CD14-positive monocyte (primary cell): ENCODE results near the gene PEMT. TPM values are rescaled to one million over a fixed set of nuclear protein-coding genes. Genes with fewer than 3 reads are reported as not detected.

Experiments used
- DNase-seq, 3 donors: peaks; one replicate each; pipeline ENCODE4 v3.0.0-alpha.2; 2011 to 2022
- H2AFZ ChIP-seq: 2 replicates; pipeline ENCODE4 v1.6.0; 2012; ENCODE audit warnings: mild to moderate bottlenecking, low read depth, low read length, inconsistent platforms; ENCODE audit not compliant: insufficient read depth, poor library complexity, severe bottlenecking
- H3K27ac ChIP-seq, 2 donors: 1 replicate in 1 of 2; 2 replicates in 1 of 2; pipeline ENCODE4 v1.5.1; 2012 to 2013; ENCODE audit warnings: low read length in 2 of 2, control low read depth in 1 of 2, inconsistent platforms in 1 of 2, low read depth in 1 of 2, mild to moderate bottlenecking in 1 of 2
- H3K27me3 ChIP-seq, 2 donors: one replicate each; pipeline versions ENCODE4 v1.6.0 to v1.6.1; 2011 to 2013; ENCODE audit warnings: low read length in 2 of 2; ENCODE audit not compliant: control insufficient read depth in 2 of 2, insufficient read depth in 2 of 2
- H3K36me3 ChIP-seq, 2 donors: replicated peaks in 1 of 2; 1 replicate in 1 of 2; 2 replicates in 1 of 2; pipeline versions ENCODE4 v1.5.1 to v1.6.1; 2012 to 2013; ENCODE audit warnings: low read length in 2 of 2, control low read depth in 1 of 2, inconsistent platforms in 1 of 2, mild to moderate bottlenecking in 1 of 2; ENCODE audit not compliant: insufficient read depth in 2 of 2, control insufficient read depth in 1 of 2
- H3K4me1 ChIP-seq, 2 donors: 1 replicate in 1 of 2; 2 replicates in 1 of 2; pipeline versions ENCODE4 v1.5.1 to v1.6.1; 2012 to 2013; ENCODE audit warnings: low read length in 2 of 2, control low read depth in 1 of 2, inconsistent platforms in 1 of 2, mild to moderate bottlenecking in 1 of 2, moderate library complexity in 1 of 2; ENCODE audit not compliant: insufficient read depth in 2 of 2, control insufficient read depth in 1 of 2
- H3K4me2 ChIP-seq: replicated peaks from 2 replicates; pipeline ENCODE3; 2012; ENCODE audit warnings: low read length, moderate library complexity, mild to moderate bottlenecking; ENCODE audit not compliant: poor library complexity, severe bottlenecking; ENCODE audit errors: extremely low read depth
- H3K4me3 ChIP-seq, 3 experiments: fragments of 200-600 bp in 1 of 3; sonication (generic) in 1 of 3; replicated peaks in 1 of 3; 1 replicate in 2 of 3; 2 replicates in 1 of 3; pipeline ENCODE4 v1.5.1; 2011 to 2013; ENCODE audit warnings: low read length in 3 of 3, mild to moderate bottlenecking in 3 of 3, control low read depth in 2 of 3, low read depth in 2 of 3, inconsistent platforms in 1 of 3, moderate library complexity in 1 of 3
- H3K79me2 ChIP-seq: 2 replicates; pipeline ENCODE4 v1.6.0; 2012; ENCODE audit warnings: mild to moderate bottlenecking, control low read depth, inconsistent platforms, low read length, moderate library complexity; ENCODE audit not compliant: insufficient read depth
- H3K9ac ChIP-seq: 2 replicates; pipeline ENCODE4 v1.6.0; 2017; ENCODE audit warnings: low read length, mild to moderate bottlenecking; ENCODE audit not compliant: insufficient read depth, poor library complexity, severe bottlenecking
- H3K9me3 ChIP-seq, 2 donors: replicated peaks in 1 of 2; 1 replicate in 1 of 2; 2 replicates in 1 of 2; pipeline versions ENCODE4 v1.5.1 to v1.6.1; 2012 to 2013; ENCODE audit warnings: low read length in 2 of 2, control low read depth in 1 of 2; ENCODE audit not compliant: control insufficient read depth in 1 of 2, insufficient read depth in 1 of 2
- H4K20me1 ChIP-seq: 2 replicates; pipeline ENCODE4 v1.6.0; 2012; ENCODE audit warnings: mild to moderate bottlenecking, low read length, control low read depth, moderate library complexity; ENCODE audit not compliant: insufficient read depth
- H3K27ac Mint-ChIP-seq, 7 donors: one replicate each; pipeline ENCODE4 v1.8.0; 2020; ENCODE audit warnings: mild to moderate bottlenecking in 7 of 7, mixed read lengths in 7 of 7, moderate library complexity in 6 of 7, inconsistent platforms in 2 of 7
- H3K27me3 Mint-ChIP-seq, 3 donors: one replicate each; pipeline ENCODE4 v1.8.0; 2021 to 2022; ENCODE audit warnings: low read depth in 3 of 3, mild to moderate bottlenecking in 3 of 3, mixed read lengths in 3 of 3, moderate library complexity in 3 of 3, inconsistent platforms in 1 of 3
- H3K36me3 Mint-ChIP-seq, 2 donors: one replicate each; pipeline ENCODE4 v1.8.0; 2020; ENCODE audit warnings: mixed read lengths in 2 of 2, inconsistent platforms in 1 of 2, mild to moderate bottlenecking in 1 of 2
- H3K4me1 Mint-ChIP-seq: one replicate; pipeline ENCODE4 v1.8.0; 2020; ENCODE audit warnings: mild to moderate bottlenecking, mixed read lengths
- H3K4me3 Mint-ChIP-seq, 2 donors: one replicate each; pipeline ENCODE4 v1.8.0; 2020; ENCODE audit warnings: mild to moderate bottlenecking in 2 of 2, mixed read lengths in 2 of 2, moderate library complexity in 1 of 2
- H3K9me3 Mint-ChIP-seq, 7 donors: one replicate each; pipeline ENCODE4 v1.8.0; 2020 to 2022; ENCODE audit warnings: mixed read lengths in 7 of 7, mild to moderate bottlenecking in 6 of 7, moderate library complexity in 6 of 7, inconsistent platforms in 2 of 7
- CTCF ChIP-seq: fragments of 200-600 bp; IDR thresholded peaks from one replicate; pipeline ENCODE4 v1.8.0; 2022; ENCODE audit warnings: antibody characterized with exemption, mild to moderate bottlenecking
- WGBS: methylation state at CpG from one replicate; pipeline ENCODE4 v1.1.5; 2013; ENCODE audit warnings: missing lambda C conversion rate; ENCODE audit not compliant: insufficient coverage; 5-methylcytosine and 5-hydroxymethylcytosine counted together
- intact Hi-C, 2 donors: fragments of 100-400 bp; cut with micrococcal nuclease; formaldehyde crosslinking; loops; one replicate each; pipeline versions ENCODE4 v1.15.0 to v1.15.1; 2023
- polyA plus RNA-seq, 3 donors: library from polyadenylated mRNA; depleted of rRNA in 1 of 3; unstranded in 2 of 3; stranded (reverse) in 1 of 3; fragments of 300-500 nt in 2 of 3; fragments of >200 nt in 1 of 3; fragmentation: Illumina TruSeq in 2 of 3; gene quantifications; 1 replicate in 2 of 3; 2 replicates in 1 of 3; pipeline ENCODE4 v1.2.3, GENCODE V29; 2012 to 2021

Gene PEMT
- polyA plus RNA-seq, 3 donors = 26.7 to 41.0 (median 38.4) TPM

DNA sequence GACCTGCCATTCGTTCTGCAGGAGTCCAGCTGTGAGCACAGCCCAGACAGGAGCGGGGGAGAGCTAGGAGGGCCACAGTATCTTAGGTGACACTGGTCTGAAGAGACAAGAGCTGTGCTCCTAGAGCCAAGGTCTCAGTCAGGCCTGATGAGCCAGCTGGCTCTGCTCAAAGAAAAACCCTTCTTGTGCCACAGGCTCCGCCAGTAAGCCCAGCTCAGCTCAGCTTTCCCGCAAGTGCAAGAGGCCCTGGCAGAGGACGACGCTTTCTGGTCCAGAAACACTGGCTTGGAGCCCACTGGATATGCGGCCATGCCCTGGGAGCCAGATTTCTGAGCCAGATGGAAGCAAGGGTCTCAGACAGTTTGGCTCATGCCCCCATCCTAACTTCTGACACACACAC is 23.9 kb downstream of the PEMT start:
- H3K27ac Mint-ChIP-seq = no peak overlapping the region
- Histone ChIP-seq H3K27ac (no peak overlapping the region), H3K4me1 (no peaks in the 10 kb centered on the region)

DNA sequence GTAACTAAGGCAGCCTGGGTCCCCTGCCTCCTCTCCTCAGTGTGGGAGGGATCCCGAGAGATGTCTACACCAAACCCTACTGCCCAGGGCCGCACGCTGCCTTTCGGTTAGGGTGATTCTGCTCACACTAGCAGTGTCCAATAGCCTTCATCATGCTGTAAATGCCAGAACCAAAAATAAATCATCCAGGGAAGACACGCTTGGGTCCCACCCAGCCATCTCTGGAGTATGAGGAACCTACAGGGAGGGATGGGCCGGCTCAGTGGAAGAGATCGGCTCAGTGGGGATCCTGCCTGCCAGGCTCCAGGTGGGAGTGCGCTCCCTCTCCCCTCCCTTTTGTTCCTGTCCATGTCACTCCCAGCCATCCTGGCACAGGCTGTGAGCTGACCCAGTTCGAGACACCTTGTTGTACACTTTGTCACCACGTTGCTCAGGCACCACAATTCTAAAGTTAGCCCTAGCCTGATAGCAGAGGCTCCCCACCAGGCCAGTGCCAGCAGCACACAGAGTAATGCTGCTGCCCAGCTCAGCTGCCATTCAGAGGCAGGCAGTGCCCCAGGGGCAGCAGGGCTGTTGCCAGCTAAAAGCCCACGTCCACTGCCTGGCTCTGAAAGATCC is 24.5 kb downstream of the PEMT start:
- H3K36me3 ChIP-seq = no peaks in the 10 kb centered on the region
- Mint-ChIP-seq H3K27me3 (no peaks in the 10 kb centered on the region), H3K4me3 (no peak overlapping the region), H3K9me3 (no peaks in the 10 kb centered on the region), H3K4me1 (no peaks in the 10 kb centered on the region), H3K27ac (peak overlapping the region in 1 of 7 donors; percentile 10), H3K36me3 (peaks cover 2 to 4% of the 10 kb centered on the region in 2 donors)
- no peaks in the 10 kb centered on the region for H3K79me2 ChIP-seq
- no peak for DNase-seq
- H4K20me1 ChIP-seq = no peaks in the 10 kb centered on the region
- H3K9ac ChIP-seq = no peak overlapping the region
- no peaks in the 10 kb centered on the region for H3K9me3 ChIP-seq
- intact Hi-C loops = loop anchor here in 1 of 2 donors (5.0 kb wide), 1 partner anchor 70 kb away; the partner anchor contains the start of gene RASD1
- H2AFZ ChIP-seq = no peak overlapping the region
- H3K27me3 ChIP-seq = no peaks in the 10 kb centered on the region
- no peak for TF ChIP-seq CTCF
- no peak overlapping the region for H3K4me2 ChIP-seq
- H3K4me1 ChIP-seq = peaks cover 0 to 5% of the 10 kb centered on the region in 2 donors
- WGBS = 91% methylated on average over 6 of the region's 11 CpGs
- no peak overlapping the region for H3K4me3 ChIP-seq
- no peak overlapping the region for H3K27ac ChIP-seq

More for the DNA sequence above, 23.9 kb downstream of the PEMT start:
- Mint-ChIP-seq H3K9me3 (no peaks in the 10 kb centered on the region), H3K4me1 (no peaks in the 10 kb centered on the region), H3K36me3 (peaks cover 5 to 7% of the 10 kb centered on the region in 2 donors), H3K4me3 (no peak overlapping the region), H3K27me3 (no peaks in the 10 kb centered on the region)
- no peaks in the 10 kb centered on the region for H3K36me3 ChIP-seq
- TF ChIP-seq CTCF = no peak
- no peak overlapping the region for H3K9ac ChIP-seq
- 84% methylated on average over 7 of the region's 7 CpGs for WGBS
- H3K4me2 ChIP-seq = no peak overlapping the region
- H3K4me3 ChIP-seq = no peak overlapping the region
- H3K9me3 ChIP-seq = no peaks in the 10 kb centered on the region
- no peak overlapping the region for H2AFZ ChIP-seq
- no peak for DNase-seq
- H3K79me2 ChIP-seq = no peaks in the 10 kb centered on the region
- H3K27me3 ChIP-seq = no peaks in the 10 kb centered on the region
- no peaks in the 10 kb centered on the region for H4K20me1 ChIP-seq
- intact Hi-C loops = loop anchor here in 1 of 2 donors (5.0 kb wide), 1 partner anchor 70 kb away; the partner anchor contains the start of gene RASD1
